GM23338 (cell line): ENCODE data around the gene NFATC1. TPM values are rescaled to one million over a fixed set of nuclear protein-coding genes. Genes with fewer than 3 reads are reported as not detected.

Experiments used
- ATAC-seq: fragments of 200-7000 bp; cut with Tn5 transposase; 3 replicates; pipeline ENCODE4 v1.9.1; 2020
- DNase-seq: peaks from one replicate; pipeline ENCODE4 v3.0.0-alpha.2; 2015; ENCODE audit warnings: low spot score
- H2AFZ ChIP-seq: fragments of 200-600 bp; sonication (generic); 2 replicates; pipeline ENCODE4 v1.8.0; 2016; ENCODE audit warnings: antibody characterized with exemption, mild to moderate bottlenecking, moderate library complexity
- H3F3A ChIP-seq: fragments of 200-600 bp; sonication (generic); replicated peaks from 2 replicates; pipeline ENCODE4 v1.8.0; 2017; ENCODE audit warnings: antibody characterized with exemption, mixed run types, low read depth
- H3K27ac ChIP-seq: fragments of 200-600 bp; sonication (generic); 2 replicates; pipeline ENCODE4 v1.6.1; 2016; ENCODE audit warnings: low read depth
- H3K27me3 ChIP-seq: fragments of 200-600 bp; sonication (generic); 2 replicates; pipeline ENCODE4 v1.8.0; 2016; ENCODE audit warnings: mild to moderate bottlenecking, mixed run types, moderate library complexity; ENCODE audit not compliant: insufficient read depth
- H3K36me3 ChIP-seq: fragments of 200-600 bp; sonication (generic); 2 replicates; pipeline ENCODE4 v1.8.0; 2016; ENCODE audit warnings: mild to moderate bottlenecking; ENCODE audit not compliant: insufficient read depth
- H3K4me1 ChIP-seq: fragments of 200-600 bp; sonication (generic); 2 replicates; pipeline ENCODE4 v1.8.0; 2016; ENCODE audit warnings: mild to moderate bottlenecking, moderate library complexity; ENCODE audit not compliant: insufficient read depth
- H3K4me2 ChIP-seq: fragments of 200-600 bp; sonication (generic); 2 replicates; pipeline ENCODE4 v1.7.1; 2017; ENCODE audit warnings: mixed run types
- H3K4me3 ChIP-seq: fragments of 200-600 bp; sonication (generic); 2 replicates; pipeline ENCODE4 v1.6.1; 2016; ENCODE audit warnings: mixed run types
- H3K79me2 ChIP-seq: fragments of 200-600 bp; sonication (generic); replicated peaks from 2 replicates; pipeline ENCODE4 v1.8.0; 2017; ENCODE audit warnings: mild to moderate bottlenecking; ENCODE audit not compliant: insufficient read depth
- H3K9me2 ChIP-seq: fragments of 200-600 bp; sonication (generic); 2 replicates; pipeline ENCODE4 v1.8.0; 2017; ENCODE audit not compliant: insufficient read depth
- H4K20me1 ChIP-seq: fragments of 200-600 bp; sonication (generic); replicated peaks from 2 replicates; pipeline ENCODE4 v1.8.0; 2017; ENCODE audit warnings: mild to moderate bottlenecking; ENCODE audit not compliant: insufficient read depth
- H3K27ac Mint-ChIP-seq: 2 replicates; pipeline ENCODE4 v1.8.0; 2020; ENCODE audit warnings: inconsistent platforms, mild to moderate bottlenecking, moderate library complexity, mixed read lengths
- H3K27me3 Mint-ChIP-seq: 3 replicates; pipeline ENCODE4 v1.8.0; 2022; ENCODE audit warnings: low read depth, mild to moderate bottlenecking, moderate library complexity, mixed read lengths, inconsistent platforms; ENCODE audit not compliant: insufficient read depth, poor library complexity
- H3K36me3 Mint-ChIP-seq: 3 replicates; pipeline ENCODE4 v1.8.0; 2021; ENCODE audit warnings: low read depth, mild to moderate bottlenecking, inconsistent platforms, moderate library complexity, mixed read lengths
- H3K4me1 Mint-ChIP-seq: 3 replicates; pipeline ENCODE4 v1.8.0; 2020; ENCODE audit warnings: mild to moderate bottlenecking, inconsistent platforms, mixed read lengths
- H3K4me3 Mint-ChIP-seq: 3 replicates; pipeline ENCODE4 v1.8.0; 2021; ENCODE audit warnings: moderate library complexity, mild to moderate bottlenecking, inconsistent platforms, mixed read lengths
- H3K9me3 Mint-ChIP-seq: 3 replicates; pipeline ENCODE4 v1.8.0; 2020; ENCODE audit warnings: moderate library complexity, mild to moderate bottlenecking, inconsistent platforms, mixed read lengths
- CREB1 ChIP-seq: fragments of 250-450 bp; sonication (Bioruptor Pico); IDR thresholded peaks from 2 replicates; pipeline ENCODE4 v1.5.0; 2020; ENCODE audit warnings: low read depth, mild to moderate bottlenecking, moderate library complexity
- CTCF ChIP-seq, 2 experiments: fragments of 200-600 bp in 1 of 2; sonication (generic) in 1 of 2; conservative IDR thresholded peaks; 2 replicates each; pipeline versions ENCODE4 v1.5.1 to v1.6.1; 2016 to 2017; ENCODE audit warnings: antibody characterized with exemption in 2 of 2, low read depth in 2 of 2, mild to moderate bottlenecking in 2 of 2, moderate library complexity in 1 of 2
- ETS1 ChIP-seq: IDR thresholded peaks from 2 replicates; pipeline ENCODE4 v1.6.1; 2016; ENCODE audit warnings: antibody characterized with exemption
- EZH2 ChIP-seq: fragments of 200-600 bp; sonication (generic); IDR thresholded peaks from one replicate; pipeline ENCODE4 v1.8.0; 2017; ENCODE audit warnings: antibody characterized with exemption, mild to moderate bottlenecking, low read depth; ENCODE audit not compliant: unreplicated experiment
- EZH2phosphoT487 ChIP-seq: fragments of 200-600 bp; sonication (generic); IDR thresholded peaks from one replicate; pipeline ENCODE4 v1.8.1; 2018; ENCODE audit warnings: antibody characterized with exemption; ENCODE audit not compliant: unreplicated experiment
- JUNB ChIP-seq: IDR thresholded peaks from one replicate; pipeline ENCODE4 v1.6.1; 2016; ENCODE audit warnings: antibody characterized with exemption; ENCODE audit not compliant: unreplicated experiment
- NANOG ChIP-seq: IDR thresholded peaks from 2 replicates; pipeline ENCODE4 v1.6.1; 2016; ENCODE audit warnings: antibody characterized with exemption, borderline replicate concordance
- POLR2AphosphoS5 ChIP-seq: IDR thresholded peaks from 2 replicates; pipeline ENCODE4 v1.6.1; 2016; ENCODE audit warnings: antibody characterized with exemption, low read depth
- REST ChIP-seq: IDR thresholded peaks from one replicate; pipeline ENCODE4 v1.6.1; 2018; ENCODE audit warnings: antibody characterized with exemption; ENCODE audit not compliant: unreplicated experiment
- STAT1 ChIP-seq: IDR thresholded peaks from one replicate; pipeline ENCODE4 v1.6.1; 2016; ENCODE audit warnings: antibody characterized with exemption; ENCODE audit not compliant: unreplicated experiment
- ZNF114 ChIP-seq: fragments of 250-450 bp; sonication (Bioruptor Pico); IDR thresholded peaks from 2 replicates; pipeline ENCODE4 v1.5.0; 2020; ENCODE audit warnings: mild to moderate bottlenecking, moderate library complexity
- ZNF331 ChIP-seq: fragments of 250-450 bp; sonication (Bioruptor Pico); IDR thresholded peaks from 2 replicates; pipeline ENCODE4 v1.5.0; 2020; ENCODE audit warnings: low read depth, mild to moderate bottlenecking, moderate library complexity
- ZNF462 ChIP-seq: fragments of 250-450 bp; sonication (Bioruptor Pico); IDR thresholded peaks from 2 replicates; pipeline ENCODE4 v1.5.0; 2020; ENCODE audit warnings: mild to moderate bottlenecking, moderate library complexity
- polyA plus RNA-seq: library from polyadenylated mRNA; unstranded; fragments of >200 nt; fragmentation: Nextera tagmentation; extraction: Ambion mirVana; gene quantifications from 2 replicates; pipeline ENCODE4 v1.2.1, GENCODE V29; 2016
- total RNA-seq: library from RNA; depleted of rRNA; stranded (reverse); fragments of >200 nt; shearing (Covaris generic); gene quantifications from 2 replicates; pipeline ENCODE4 v1.2.3, GENCODE V29; 2014

The NFATC1 gene
- total and polyA plus RNA-seq, 2 experiments from 2014 or later, result 3.9 to 6.4 TPM

- Histone ChIP-seq H4K20me1 (no peaks in the 10 kb centered on the region), H3K4me2 (no peak overlapping the region), H2AFZ (no peak overlapping the region), H3F3A (no peaks in the 10 kb centered on the region), H3K79me2 (no peaks in the 10 kb centered on the region), H3K36me3 (no peaks in the 10 kb centered on the region), H3K27ac (no peak overlapping the region), H3K4me1 (no peaks in the 10 kb centered on the region), H3K4me3 (no peak overlapping the region), H3K9me2 (no peaks in the 10 kb centered on the region), H3K27me3 (no peaks in the 10 kb centered on the region)
- no peaks in the 10 kb centered on the region for H3K4me1 Mint-ChIP-seq
- no peaks in the 10 kb centered on the region for H3K36me3 Mint-ChIP-seq
- H3K27ac Mint-ChIP-seq, result no peak overlapping the region
- peaks cover 4% of the 10 kb centered on the region for H3K27me3 Mint-ChIP-seq
- TF ChIP-seq REST (no peak), CTCF (conservative IDR thresholded peaks at IDR 0.05; ENCODE audit: low read depth in 2 of 2) (no peak), JUNB (no peak), EZH2 (no peak), CREB1 (CRISPR knock-in tag) (no peak), ZNF462 (CRISPR knock-in tag) (no peak), ETS1 (no peak), POLR2AphosphoS5 (no peak), NANOG (no peak), ZNF114 (CRISPR knock-in tag) (no peak), EZH2phosphoT487 (no peak), ZNF331 (CRISPR knock-in tag) (no peak), STAT1 (no peak)
- DNase-seq (no peak), ATAC-seq (no peak)
- H3K4me3 Mint-ChIP-seq, result no peak overlapping the region
- H3K9me3 Mint-ChIP-seq, result no peaks in the 10 kb centered on the region
Measured at GRCh38 chr18:79476918-79477571, 81.3 kb downstream of the NFATC1 start.
